ENCODE measurements around the gene BCL7C. TPM values are rescaled to one million over a fixed set of nuclear protein-coding genes. Genes with fewer than 3 reads are reported as not detected.

Gene BCL7C
- total RNA-seq, 3 donors from 2014 or later (not counting 1 experiment from before 2014, with no cell fraction given) = 25.1 to 28.5 (median 27.4) TPM

DNA sequence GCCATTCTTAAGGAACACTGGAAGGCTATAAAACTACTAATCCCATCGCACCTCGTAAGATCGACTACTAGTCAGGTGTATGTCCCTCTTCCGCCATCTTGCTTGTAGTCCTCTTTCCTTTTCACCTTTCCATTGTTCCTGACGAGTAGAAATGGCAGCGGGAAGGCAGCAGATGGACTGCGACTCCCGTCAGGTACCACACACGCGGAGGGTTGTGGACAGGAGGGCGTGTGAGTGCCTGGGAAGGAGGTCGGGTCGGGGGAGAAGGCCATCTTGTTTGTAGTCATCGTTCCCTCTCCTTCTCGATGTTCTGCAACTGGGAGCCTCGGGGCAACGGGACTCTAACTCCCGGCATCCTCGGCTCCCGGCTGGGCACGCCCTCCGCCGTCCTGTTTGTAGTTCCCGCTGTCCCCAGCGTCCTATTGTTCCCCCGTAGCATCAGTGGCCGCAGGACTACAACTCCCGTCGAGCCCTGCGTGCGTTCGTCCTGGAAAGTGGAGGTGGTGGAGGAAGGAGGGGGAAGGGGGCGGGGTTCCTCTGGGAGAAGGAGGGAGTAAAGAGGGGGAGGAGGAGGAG is 29.2 kb upstream of the BCL7C start:
- no peaks in the 10 kb centered on the region for H3K9me3 Mint-ChIP-seq
- H3K36me3 Mint-ChIP-seq = no peaks in the 10 kb centered on the region
- TF ChIP-seq, protein P1, sequence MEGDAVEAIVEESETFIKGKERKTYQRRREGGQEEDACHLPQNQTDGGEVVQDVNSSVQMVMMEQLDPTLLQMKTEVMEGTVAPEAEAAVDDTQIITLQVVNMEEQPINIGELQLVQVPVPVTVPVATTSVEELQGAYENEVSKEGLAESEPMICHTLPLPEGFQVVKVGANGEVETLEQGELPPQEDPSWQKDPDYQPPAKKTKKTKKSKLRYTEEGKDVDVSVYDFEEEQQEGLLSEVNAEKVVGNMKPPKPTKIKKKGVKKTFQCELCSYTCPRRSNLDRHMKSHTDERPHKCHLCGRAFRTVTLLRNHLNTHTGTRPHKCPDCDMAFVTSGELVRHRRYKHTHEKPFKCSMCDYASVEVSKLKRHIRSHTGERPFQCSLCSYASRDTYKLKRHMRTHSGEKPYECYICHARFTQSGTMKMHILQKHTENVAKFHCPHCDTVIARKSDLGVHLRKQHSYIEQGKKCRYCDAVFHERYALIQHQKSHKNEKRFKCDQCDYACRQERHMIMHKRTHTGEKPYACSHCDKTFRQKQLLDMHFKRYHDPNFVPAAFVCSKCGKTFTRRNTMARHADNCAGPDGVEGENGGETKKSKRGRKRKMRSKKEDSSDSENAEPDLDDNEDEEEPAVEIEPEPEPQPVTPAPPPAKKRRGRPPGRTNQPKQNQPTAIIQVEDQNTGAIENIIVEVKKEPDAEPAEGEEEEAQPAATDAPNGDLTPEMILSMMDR (IDR thresholded peaks at IDR 0.05) = no peak
- H3K4me3 ChIP-seq (ENCODE audit: low read length) = peak overlapping the region; percentile 86
- H3K4me1 ChIP-seq (ENCODE audit: control insufficient read depth, insufficient read depth, low read length) = peaks cover 21% of the 10 kb centered on the region
- H3K27ac ChIP-seq (ENCODE audit: low read length) = peak overlapping the region; percentile 96
- ATAC-seq (peak; percentile 67 to 85 (median 72)), DNase-seq (peak; percentile 85 to 98)
- no peaks in the 10 kb centered on the region for H3K27me3 ChIP-seq (ENCODE audit: control insufficient read depth, insufficient read depth, low read length)
- peak overlapping the region; percentile 99 to 100 for H3K27ac Mint-ChIP-seq
- peaks cover 15 to 38% of the 10 kb centered on the region in 2 donors for H3K4me1 Mint-ChIP-seq
- no peaks in the 10 kb centered on the region for H3K9me3 ChIP-seq (ENCODE audit: control insufficient read depth, insufficient read depth, low read length)
- H3K27me3 Mint-ChIP-seq (ENCODE audit: low read depth in 2 of 2) = no peaks in the 10 kb centered on the region
- WGBS (ENCODE audit: insufficient coverage) = under 1% methylated on average over 33 of the region's 33 CpGs
- no peaks in the 10 kb centered on the region for H3K36me3 ChIP-seq (ENCODE audit: control insufficient read depth, insufficient read depth, low read length)
- H3K4me3 Mint-ChIP-seq = peak overlapping the region; percentile 100
- intact Hi-C loops (cut with micrococcal nuclease) = loop anchor here (1.0 to 5.0 kb wide), 8 partner anchors 26 to 265 kb away; partner anchors contain the start of genes CFAP119, FBRS, PHKG2 and RNF40

DNA sequence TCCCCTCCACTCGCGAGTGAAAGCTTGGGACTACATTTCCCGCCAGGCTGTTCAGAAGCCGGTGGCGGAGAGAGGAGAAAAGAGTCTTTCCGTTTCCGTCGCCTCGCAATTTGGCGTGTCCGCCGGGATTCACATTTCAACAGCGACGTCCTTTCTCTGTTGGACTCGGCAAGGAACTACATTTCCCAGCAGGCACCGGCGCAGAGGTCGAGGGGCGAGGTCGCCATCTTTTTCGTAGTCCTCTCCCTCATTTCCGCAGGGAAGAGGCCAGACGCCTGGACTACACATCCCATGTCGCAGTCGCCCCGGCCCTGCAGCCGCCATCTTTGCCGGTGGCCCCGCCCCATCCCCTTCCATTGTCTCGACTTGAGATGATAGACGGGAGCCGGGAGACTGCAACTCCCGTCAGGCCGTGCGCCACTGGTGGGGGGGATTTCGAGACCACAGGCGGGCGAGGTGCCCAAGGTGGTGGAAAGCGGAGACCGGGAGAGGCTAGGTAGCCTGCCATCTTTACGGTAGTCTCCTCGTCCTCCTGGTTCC is 28.6 kb upstream of the BCL7C start:
- ATAC-seq (peak; percentile 80 to 93 (median 82)), DNase-seq (peak; percentile 97 to 99)
- Histone ChIP-seq H3K9me3 (ENCODE audit: control insufficient read depth, insufficient read depth, low read length) (no peaks in the 10 kb centered on the region), H3K27ac (ENCODE audit: low read length) (peak overlapping the region; percentile 96), H3K4me1 (ENCODE audit: control insufficient read depth, insufficient read depth, low read length) (peaks cover 21% of the 10 kb centered on the region), H3K36me3 (ENCODE audit: control insufficient read depth, insufficient read depth, low read length) (no peaks in the 10 kb centered on the region), H3K27me3 (ENCODE audit: control insufficient read depth, insufficient read depth, low read length) (no peaks in the 10 kb centered on the region), H3K4me3 (ENCODE audit: low read length) (peak overlapping the region; percentile 86)
- WGBS (ENCODE audit: insufficient coverage) = under 1% methylated on average over 42 of the region's 42 CpGs
- intact Hi-C loops (cut with micrococcal nuclease) = loop anchor here (1.0 to 5.0 kb wide), 8 partner anchors 25 to 264 kb away; partner anchors contain the start of genes CFAP119, FBRS, PHKG2 and RNF40
- no peaks in the 10 kb centered on the region for H3K27me3 Mint-ChIP-seq (ENCODE audit: low read depth in 2 of 2)
- peak overlapping the region; percentile 100 for H3K4me3 Mint-ChIP-seq
- H3K9me3 Mint-ChIP-seq = no peaks in the 10 kb centered on the region
- no peaks in the 10 kb centered on the region for H3K36me3 Mint-ChIP-seq
- H3K4me1 Mint-ChIP-seq = peaks cover 15 to 38% of the 10 kb centered on the region in 2 donors
- H3K27ac Mint-ChIP-seq = peak overlapping the region; percentile 99 to 100
- TF ChIP-seq, protein P1 (IDR thresholded peaks at IDR 0.05) = no peak

DNA sequence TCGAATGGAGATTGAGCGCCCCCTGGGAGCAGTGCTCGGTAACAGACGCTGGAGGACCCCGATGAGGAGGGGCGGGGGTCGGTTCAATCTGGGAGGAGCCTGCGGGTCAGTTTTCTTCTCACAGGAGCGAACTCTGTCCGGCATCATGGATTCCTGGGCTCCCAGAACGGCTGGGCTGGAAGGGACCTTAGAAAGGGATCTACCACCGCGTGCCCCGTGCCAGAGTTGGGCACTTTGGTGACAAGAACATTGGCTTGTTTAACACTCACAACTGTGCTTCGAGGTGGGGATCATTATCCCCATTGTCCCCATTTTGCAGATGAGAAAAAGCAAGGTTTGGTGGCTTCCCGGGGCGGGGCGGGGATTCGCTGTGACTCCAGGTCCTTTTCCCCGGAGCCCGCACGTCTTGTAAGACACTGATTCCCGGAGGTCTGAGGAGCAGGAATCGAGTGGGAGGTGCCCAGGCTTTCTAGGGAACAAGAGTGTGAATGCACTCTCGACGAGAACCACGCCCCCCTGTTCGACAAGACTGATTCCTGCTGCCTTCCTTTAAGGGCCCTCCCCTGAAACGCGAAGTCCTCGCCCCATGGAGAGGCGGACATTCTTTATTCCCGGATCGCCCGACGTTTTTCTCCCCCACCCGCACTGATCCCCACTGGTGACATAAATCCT is 28.0 kb upstream of the BCL7C start:
- H3K9me3 ChIP-seq (ENCODE audit: control insufficient read depth, insufficient read depth, low read length) = no peaks in the 10 kb centered on the region
- Mint-ChIP-seq H3K27ac (peak overlapping the region; percentile 99 to 100), H3K4me3 (peak overlapping the region; percentile 100), H3K4me1 (peaks cover 15 to 38% of the 10 kb centered on the region in 2 donors), H3K36me3 (no peaks in the 10 kb centered on the region), H3K9me3 (no peaks in the 10 kb centered on the region), H3K27me3 (ENCODE audit: low read depth in 2 of 2) (no peaks in the 10 kb centered on the region)
- H3K4me1 ChIP-seq (ENCODE audit: control insufficient read depth, insufficient read depth, low read length) = peaks cover 21% of the 10 kb centered on the region
- peak overlapping the region; percentile 65 for H3K27ac ChIP-seq (ENCODE audit: low read length)
- under 1% methylated on average over 37 of the region's 37 CpGs for WGBS (ENCODE audit: insufficient coverage)
- TF ChIP-seq, protein P1 (IDR thresholded peaks at IDR 0.05) = peak; percentile 86
- no peaks in the 10 kb centered on the region for H3K27me3 ChIP-seq (ENCODE audit: control insufficient read depth, insufficient read depth, low read length)
- intact Hi-C loops (cut with micrococcal nuclease) = loop anchor here (1.0 to 5.0 kb wide), 9 partner anchors 25 to 264 kb away; partner anchors contain the start of genes CFAP119, FBRS, PHKG2 and RNF40
- ATAC-seq (peak; percentile 16 to 39 (median 22)), DNase-seq (peak; percentile 88 to 93)
- H3K36me3 ChIP-seq (ENCODE audit: control insufficient read depth, insufficient read depth, low read length) = no peaks in the 10 kb centered on the region
- peak overlapping the region; percentile 86 for H3K4me3 ChIP-seq (ENCODE audit: low read length)
